Measurements from ENCODE around the gene FGFR3. TPM values are rescaled to one million over a fixed set of nuclear protein-coding genes. Genes with fewer than 3 reads are reported as not detected.

FGFR3 gene
- polyA plus RNA-seq, 1 of the 3 experiments (the other 2 are of a cell fraction): 1.1 TPM

- Histone ChIP-seq H3K9me2 (no peaks in the 10 kb centered on the region), H3K27me3 (ENCODE audit: insufficient read depth) (no peaks in the 10 kb centered on the region), H3K9ac (no peak overlapping the region), H2AFZ (ENCODE audit: low read depth) (no peak overlapping the region), H3K79me2 (ENCODE audit: insufficient read depth) (no peaks in the 10 kb centered on the region), H3K4me2 (no peak overlapping the region), H3K27ac (ENCODE audit: low read depth in 2 of 2, low read length in 1 of 2) (no peak overlapping the region), H3K4me1 (ENCODE audit: control insufficient read depth in 1 of 2, insufficient read depth in 2 of 2, low read depth in 1 of 2, low read length in 1 of 2) (peaks cover 0 to 20% of the 10 kb centered on the region in 2 experiments; a peak in 1 of 4 replicates), H3K4me3 (ENCODE audit: low read depth in 2 of 2, low read length in 1 of 2) (no peak overlapping the region), H3F3A (replicated peaks; ENCODE audit: insufficient read depth) (no peaks in the 10 kb centered on the region), H3K9me3 (no peaks in the 10 kb centered on the region), H3K36me3 (replicated peaks in 1 of 2; ENCODE audit: control insufficient read depth in 1 of 2, insufficient read depth in 2 of 2, low read length in 1 of 2) (no peaks in the 10 kb centered on the region), H4K20me1 (ENCODE audit: insufficient read depth) (no peaks in the 10 kb centered on the region)
- no peak for DNase-seq
- ChIA-PET POLR2A (no interaction called here), CTCF (interaction anchor here (0.7 to 1.7 kb wide), 4 partner anchors 12 to 120 kb away, joined by 3 to 4 read pairs (median 4); no protein-coding TSS in a partner anchor)
- TF ChIP-seq FOSL2 (IDR thresholded peaks at IDR 0.05; ENCODE audit: borderline replicate concordance, low read depth): no peak
- no peak for TF ChIP-seq ZBTB33 (IDR thresholded peaks at IDR 0.05; ENCODE audit: borderline replicate concordance, low read depth)
- TF ChIP-seq ELF1 (IDR thresholded peaks at IDR 0.05): no peak
- TF ChIP-seq, protein P1, sequence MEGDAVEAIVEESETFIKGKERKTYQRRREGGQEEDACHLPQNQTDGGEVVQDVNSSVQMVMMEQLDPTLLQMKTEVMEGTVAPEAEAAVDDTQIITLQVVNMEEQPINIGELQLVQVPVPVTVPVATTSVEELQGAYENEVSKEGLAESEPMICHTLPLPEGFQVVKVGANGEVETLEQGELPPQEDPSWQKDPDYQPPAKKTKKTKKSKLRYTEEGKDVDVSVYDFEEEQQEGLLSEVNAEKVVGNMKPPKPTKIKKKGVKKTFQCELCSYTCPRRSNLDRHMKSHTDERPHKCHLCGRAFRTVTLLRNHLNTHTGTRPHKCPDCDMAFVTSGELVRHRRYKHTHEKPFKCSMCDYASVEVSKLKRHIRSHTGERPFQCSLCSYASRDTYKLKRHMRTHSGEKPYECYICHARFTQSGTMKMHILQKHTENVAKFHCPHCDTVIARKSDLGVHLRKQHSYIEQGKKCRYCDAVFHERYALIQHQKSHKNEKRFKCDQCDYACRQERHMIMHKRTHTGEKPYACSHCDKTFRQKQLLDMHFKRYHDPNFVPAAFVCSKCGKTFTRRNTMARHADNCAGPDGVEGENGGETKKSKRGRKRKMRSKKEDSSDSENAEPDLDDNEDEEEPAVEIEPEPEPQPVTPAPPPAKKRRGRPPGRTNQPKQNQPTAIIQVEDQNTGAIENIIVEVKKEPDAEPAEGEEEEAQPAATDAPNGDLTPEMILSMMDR (IDR thresholded peaks at IDR 0.05): no peak
- TF ChIP-seq NRF1 (IDR thresholded peaks at IDR 0.05; ENCODE audit: low read depth, low read length): no peak
- TF ChIP-seq, protein P2, sequence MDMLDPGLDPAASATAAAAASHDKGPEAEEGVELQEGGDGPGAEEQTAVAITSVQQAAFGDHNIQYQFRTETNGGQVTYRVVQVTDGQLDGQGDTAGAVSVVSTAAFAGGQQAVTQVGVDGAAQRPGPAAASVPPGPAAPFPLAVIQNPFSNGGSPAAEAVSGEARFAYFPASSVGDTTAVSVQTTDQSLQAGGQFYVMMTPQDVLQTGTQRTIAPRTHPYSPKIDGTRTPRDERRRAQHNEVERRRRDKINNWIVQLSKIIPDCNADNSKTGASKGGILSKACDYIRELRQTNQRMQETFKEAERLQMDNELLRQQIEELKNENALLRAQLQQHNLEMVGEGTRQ (IDR thresholded peaks at IDR 0.05; ENCODE audit: borderline replicate concordance, low read depth, low read length): no peak
- no peak for TF ChIP-seq USF1 (IDR thresholded peaks at IDR 0.05; ENCODE audit: borderline replicate concordance, low read depth)
- no peak for TF ChIP-seq GABPA (IDR thresholded peaks at IDR 0.05; ENCODE audit: low read depth)
- 76% methylated on average over 6 of the region's 18 CpGs for WGBS (ENCODE audit: low lambda C conversion rate)
Observed at GRCh38 chr4:1779588-1780382, 13.3 kb upstream of the FGFR3 start.

GRCh38 chr4:1780435-1780834, 12.7 kb upstream of the FGFR3 start:
- Histone ChIP-seq H3K36me3 (replicated peaks in 1 of 2; ENCODE audit: control insufficient read depth in 1 of 2, insufficient read depth in 2 of 2, low read length in 1 of 2) (no peaks in the 10 kb centered on the region), H3K9me3 (no peaks in the 10 kb centered on the region), H3K9me2 (no peaks in the 10 kb centered on the region), H3K9ac (no peak overlapping the region), H4K20me1 (ENCODE audit: insufficient read depth) (no peaks in the 10 kb centered on the region), H2AFZ (ENCODE audit: low read depth) (no peak overlapping the region), H3K4me2 (no peak overlapping the region), H3K27me3 (ENCODE audit: insufficient read depth) (no peaks in the 10 kb centered on the region), H3K4me1 (ENCODE audit: control insufficient read depth in 1 of 2, insufficient read depth in 2 of 2, low read depth in 1 of 2, low read length in 1 of 2) (peaks cover 0 to 26% of the 10 kb centered on the region in 2 experiments; a peak in 1 of 4 replicates), H3K79me2 (ENCODE audit: insufficient read depth) (no peaks in the 10 kb centered on the region), H3F3A (replicated peaks; ENCODE audit: insufficient read depth) (no peaks in the 10 kb centered on the region), H3K27ac (ENCODE audit: low read depth in 2 of 2, low read length in 1 of 2) (no peak overlapping the region), H3K4me3 (ENCODE audit: low read depth in 2 of 2, low read length in 1 of 2) (no peak overlapping the region)
- no peak for DNase-seq
- 78% methylated on average over 14 of the region's 14 CpGs for WGBS (ENCODE audit: low lambda C conversion rate)
- POLR2A ChIA-PET: no interaction called here
- CTCF ChIA-PET: interaction anchor here (1.2 to 1.7 kb wide), 5 partner anchors 13 to 119 kb away, joined by 3 to 7 read pairs (median 4); no protein-coding TSS in a partner anchor
- TF ChIP-seq EP300 (IDR thresholded peaks at IDR 0.05; ENCODE audit: borderline replicate concordance in 1 of 2, low read depth in 1 of 2, low read length in 1 of 2): no peak
- TF ChIP-seq REST (IDR thresholded peaks at IDR 0.05; ENCODE audit: low read depth, low read length): no peak
- TF ChIP-seq USF1 (IDR thresholded peaks at IDR 0.05; ENCODE audit: borderline replicate concordance, low read depth): no peak
- TF ChIP-seq YY1 (IDR thresholded peaks at IDR 0.05; ENCODE audit: low read depth): no peak
- no peak for TF ChIP-seq FOSL2 (IDR thresholded peaks at IDR 0.05; ENCODE audit: borderline replicate concordance, low read depth)
- no peak for TF ChIP-seq RCOR1 (IDR thresholded peaks at IDR 0.05; ENCODE audit: low read length)
- TF ChIP-seq EZH2phosphoT487 (IDR thresholded peaks at IDR 0.05; ENCODE audit: borderline replicate concordance, low read depth): no peak
- TF ChIP-seq GABPA (IDR thresholded peaks at IDR 0.05; ENCODE audit: low read depth): no peak
- TF ChIP-seq RXRA (IDR thresholded peaks at IDR 0.05; ENCODE audit: borderline replicate concordance, low read depth): no peak

All from SK-N-SH (cell line).